ENCODE measurements around the gene ZNF879.

ZNF879 gene

GRCh38 chr5:178992291-178992895, 31.2 kb upstream of the ZNF879 start:
- H3K4me3 ChIP-seq (ENCODE audit: low read depth, low read length): no peak overlapping the region
- TF ChIP-seq POLR2A (IDR thresholded peaks at IDR 0.05; ENCODE audit: extremely low read depth, insufficient read length): no peak
- TF ChIP-seq MYC (IDR thresholded peaks at IDR 0.05; ENCODE audit: low read depth, low read length): no peak
- TF ChIP-seq MAX (IDR thresholded peaks at IDR 0.05; ENCODE audit: low read depth, low read length): no peak
- TF ChIP-seq CTCF (IDR thresholded peaks at IDR 0.05; ENCODE audit: low read depth, low read length): no peak
- DNase-seq (ENCODE audit: low read depth): no peak

- no peak for DNase-seq (ENCODE audit: low read depth)
- H3K4me3 ChIP-seq (ENCODE audit: low read depth, low read length): no peak overlapping the region
- TF ChIP-seq POLR2A (IDR thresholded peaks at IDR 0.05; ENCODE audit: extremely low read depth, insufficient read length): no peak
- TF ChIP-seq MYC (IDR thresholded peaks at IDR 0.05; ENCODE audit: low read depth, low read length): no peak
- no peak for TF ChIP-seq MAX (IDR thresholded peaks at IDR 0.05; ENCODE audit: low read depth, low read length)
- no peak for TF ChIP-seq CTCF (IDR thresholded peaks at IDR 0.05; ENCODE audit: low read depth, low read length)
Measured at GRCh38 chr5:178993236-178993765, 30.3 kb upstream of the ZNF879 start.

GRCh38 chr5:178993955-178994579, 29.5 kb upstream of the ZNF879 start:
- H3K4me3 ChIP-seq (ENCODE audit: low read depth, low read length): no peak overlapping the region

GRCh38 chr5:178994580-178995340, 28.8 kb upstream of the ZNF879 start, which contains the start of gene GRM6:
TSS of gene GRM6 (minus strand) at chr5:178995320. CDS start at chr5:178994944, 376 bp downstream.
- DNase-seq (ENCODE audit: low read depth): no peak
- no peak within 1 kb of the TSS for H3K4me3 ChIP-seq (ENCODE audit: low read depth, low read length)
- no peak for TF ChIP-seq CTCF (IDR thresholded peaks at IDR 0.05; ENCODE audit: low read depth, low read length)
- no peak for TF ChIP-seq POLR2A (IDR thresholded peaks at IDR 0.05; ENCODE audit: extremely low read depth, insufficient read length)
- no peak for TF ChIP-seq MYC (IDR thresholded peaks at IDR 0.05; ENCODE audit: low read depth, low read length)
- TF ChIP-seq MAX (IDR thresholded peaks at IDR 0.05; ENCODE audit: low read depth, low read length): no peak

More at GRCh38 chr5:178993955-178994579, 29.5 kb upstream of the ZNF879 start:
- no peak for TF ChIP-seq CTCF (IDR thresholded peaks at IDR 0.05; ENCODE audit: low read depth, low read length)
- no peak for DNase-seq (ENCODE audit: low read depth)

- no peak overlapping the region for H3K4me3 ChIP-seq (ENCODE audit: low read depth, low read length)
- TF ChIP-seq POLR2A (IDR thresholded peaks at IDR 0.05; ENCODE audit: extremely low read depth, insufficient read length): no peak
- no peak for TF ChIP-seq MYC (IDR thresholded peaks at IDR 0.05; ENCODE audit: low read depth, low read length)
- TF ChIP-seq MAX (IDR thresholded peaks at IDR 0.05; ENCODE audit: low read depth, low read length): no peak
- no peak for TF ChIP-seq CTCF (IDR thresholded peaks at IDR 0.05; ENCODE audit: low read depth, low read length)
- DNase-seq (ENCODE audit: low read depth): no peak
Measured at GRCh38 chr5:178995341-178995690, 28.3 kb upstream of the ZNF879 start.

Data from NB4 (cell line).